HepG2 (cell line): ENCODE measurements around the gene ZSCAN21. TPM values are rescaled to one million over a fixed set of nuclear protein-coding genes. Genes with fewer than 3 reads are reported as not detected.

ENCODE experiments used
- AFF4 ChIP-seq: sonication (generic); formaldehyde crosslinking; IDR thresholded peaks from 2 replicates; pipeline ENCODE4 v1.4.0; 2020; ENCODE audit warnings: missing genetic modification reagents
- AKNA ChIP-seq: sonication (generic); formaldehyde crosslinking; IDR thresholded peaks from 2 replicates; pipeline ENCODE4 v1.4.0; 2020; ENCODE audit warnings: missing genetic modification reagents, borderline replicate concordance
- BHLHE40 ChIP-seq: IDR thresholded peaks from 2 replicates; pipeline ENCODE4 v1.6.1; 2011; ENCODE audit warnings: low read length, improper control_type of control experiment
- FOSL1 ChIP-seq: sonication (generic); formaldehyde crosslinking; IDR thresholded peaks from 2 replicates; pipeline ENCODE4 v1.9.0; 2021; ENCODE audit warnings: missing genetic modification reagents, borderline replicate concordance
- HNRNPUL1 ChIP-seq: fragments of 200-400 bp; formaldehyde crosslinking; IDR thresholded peaks from 2 replicates; pipeline ENCODE4 v1.6.1; 2017; ENCODE audit warnings: low read depth, mild to moderate bottlenecking, low read length, moderate library complexity
- KMT2B ChIP-seq: IDR thresholded peaks from 2 replicates; pipeline ENCODE4 v1.6.1; 2016; ENCODE audit warnings: missing genetic modification reagents, missing compliant biosample characterization
- MTA1 ChIP-seq: sonication (generic); formaldehyde crosslinking; IDR thresholded peaks from 2 replicates; pipeline ENCODE4 v1.4.0; 2020; ENCODE audit warnings: missing genetic modification reagents, mild to moderate bottlenecking, borderline replicate concordance
- NCOA2 ChIP-seq: sonication (generic); formaldehyde crosslinking; IDR thresholded peaks from 2 replicates; pipeline ENCODE4 v1.8.0; 2022; ENCODE audit warnings: inconsistent platforms
- NR0B2 ChIP-seq: sonication (generic); formaldehyde crosslinking; IDR thresholded peaks from 2 replicates; pipeline ENCODE4 v1.4.0; 2020; ENCODE audit warnings: mild to moderate bottlenecking, missing genetic modification reagents
- SALL1 ChIP-seq: sonication (generic); formaldehyde crosslinking; IDR thresholded peaks from 2 replicates; pipeline ENCODE4 v1.8.0; 2022; ENCODE audit warnings: mild to moderate bottlenecking, missing genetic modification reagents
- SKI ChIP-seq: fragments of 450-650 bp; IDR thresholded peaks from one replicate; pipeline ENCODE4 v1.6.1; 2018; ENCODE audit warnings: mild to moderate bottlenecking; ENCODE audit not compliant: partially characterized antibody
- SMAD3 ChIP-seq: sonication (generic); formaldehyde crosslinking; IDR thresholded peaks from 2 replicates; pipeline ENCODE4 v1.4.0; 2020; ENCODE audit warnings: missing genetic modification reagents
- SMARCC2 ChIP-seq: fragments of 450-650 bp; IDR thresholded peaks from 2 replicates; pipeline ENCODE4 v1.6.1; 2017; ENCODE audit warnings: antibody characterized with exemption, mild to moderate bottlenecking
- SNRNP70 ChIP-seq: fragments of 200-400 bp; formaldehyde crosslinking; IDR thresholded peaks from 2 replicates; pipeline ENCODE4 v1.6.1; 2017; ENCODE audit warnings: mild to moderate bottlenecking, low read depth, low read length, moderate library complexity
- TBX3 ChIP-seq: fragments of 450-650 bp; IDR thresholded peaks from 2 replicates; pipeline ENCODE4 v1.6.1; 2017; ENCODE audit warnings: antibody characterized with exemption, mild to moderate bottlenecking, inconsistent platforms, borderline replicate concordance
- TMF1 ChIP-seq: sonication (generic); formaldehyde crosslinking; IDR thresholded peaks from 2 replicates; pipeline ENCODE4 v1.8.1; 2022; ENCODE audit warnings: low read depth, missing genetic modification reagents
- U2AF2 ChIP-seq: fragments of 200-400 bp; formaldehyde crosslinking; IDR thresholded peaks from 2 replicates; pipeline ENCODE4 v1.6.1; 2017; ENCODE audit warnings: low read depth, mild to moderate bottlenecking, low read length
- YY1 ChIP-seq: IDR thresholded peaks from 2 replicates; pipeline ENCODE4 v1.6.1; 2011; ENCODE audit warnings: low read length, low read depth, moderate library complexity, mild to moderate bottlenecking; ENCODE audit not compliant: insufficient read depth, insufficient replicate concordance
- ZMYM2 ChIP-seq: sonication (generic); formaldehyde crosslinking; IDR thresholded peaks from 2 replicates; pipeline ENCODE4 v1.8.0; 2022; ENCODE audit warnings: mild to moderate bottlenecking, missing genetic modification reagents
- ZNF225 ChIP-seq: sonication (generic); formaldehyde crosslinking; IDR thresholded peaks from 2 replicates; pipeline ENCODE4 v1.4.0; 2020; ENCODE audit warnings: mild to moderate bottlenecking, missing genetic modification reagents
- ZNF619 ChIP-seq: sonication (generic); formaldehyde crosslinking; IDR thresholded peaks from 2 replicates; pipeline ENCODE4 v1.4.0; 2020; ENCODE audit warnings: mild to moderate bottlenecking, missing genetic modification reagents
- ZNF773 ChIP-seq: sonication (generic); formaldehyde crosslinking; IDR thresholded peaks from 2 replicates; pipeline ENCODE4 v1.4.0; 2020; ENCODE audit warnings: missing genetic modification reagents, borderline replicate concordance
- polyA plus RNA-seq, 8 experiments: library from polyadenylated mRNA; depleted of rRNA in 3 of 8; stranded (reverse) in 7 of 8; unstranded in 1 of 8; fragments of >200 nt; fragmentation: Illumina TruSeq in 4 of 8; extraction: Trizol in 4 of 8; gene quantifications; 2 replicates each; pipeline versions ENCODE4 v1.2.1 to v1.2.3, GENCODE V29; 2011 to 2016; ENCODE audit warnings: low read depth in 4 of 8, missing spikeins in 1 of 8, mixed read lengths in 1 of 8; ENCODE audit not compliant: insufficient read depth in 1 of 8
- total RNA-seq, 5 experiments: library from RNA; depleted of rRNA; stranded (reverse); fragments of >200 nt; fragmentation: Illumina TruSeq; extraction: Trizol; gene quantifications; 2 replicates each; pipeline ENCODE4 v1.2.3, GENCODE V29; 2016; ENCODE audit warnings: low read depth in 1 of 5

ZSCAN21 gene
- total and polyA plus RNA-seq, 2 of the 13 experiments (the other 11 are each of a cell fraction or from before 2014, with no cell fraction given) = 7.0 to 10.0 TPM

GRCh38 chr7:100079024-100079560 lies 29.5 kb downstream of the ZSCAN21 start (continued):
- TF ChIP-seq SMARCC2 (no peak), NR0B2 (CRISPR knock-in tag) (no peak), ZNF773 (CRISPR knock-in tag) (no peak), SMAD3 (no peak), TMF1 (CRISPR knock-in tag) (no peak), ZMYM2 (CRISPR knock-in tag) (no peak), HNRNPUL1 (no peak), FOSL1 (CRISPR knock-in tag) (no peak), TBX3 (no peak), BHLHE40 (no peak), SNRNP70 (no peak), YY1 (peak; percentile 20), SKI (no peak), ZNF225 (CRISPR knock-in tag) (no peak), AKNA (CRISPR knock-in tag) (no peak), KMT2B (CRISPR knock-in tag) (no peak), U2AF2 (no peak), ZNF619 (no peak), SALL1 (CRISPR knock-in tag) (peak; percentile 53), NCOA2 (CRISPR knock-in tag) (peak; percentile 67), MTA1 (CRISPR knock-in tag) (no peak), AFF4 (CRISPR knock-in tag) (0 out of 2 replicates have a peak, but pooled peaks have one; percentile 48)
